Measurements from ENCODE around the gene CAMTA1. TPM values are rescaled to one million over a fixed set of nuclear protein-coding genes. Genes with fewer than 3 reads are reported as not detected.

Gene CAMTA1
- total RNA-seq, 1 donor from 2014 or later: 109 TPM

DNA sequence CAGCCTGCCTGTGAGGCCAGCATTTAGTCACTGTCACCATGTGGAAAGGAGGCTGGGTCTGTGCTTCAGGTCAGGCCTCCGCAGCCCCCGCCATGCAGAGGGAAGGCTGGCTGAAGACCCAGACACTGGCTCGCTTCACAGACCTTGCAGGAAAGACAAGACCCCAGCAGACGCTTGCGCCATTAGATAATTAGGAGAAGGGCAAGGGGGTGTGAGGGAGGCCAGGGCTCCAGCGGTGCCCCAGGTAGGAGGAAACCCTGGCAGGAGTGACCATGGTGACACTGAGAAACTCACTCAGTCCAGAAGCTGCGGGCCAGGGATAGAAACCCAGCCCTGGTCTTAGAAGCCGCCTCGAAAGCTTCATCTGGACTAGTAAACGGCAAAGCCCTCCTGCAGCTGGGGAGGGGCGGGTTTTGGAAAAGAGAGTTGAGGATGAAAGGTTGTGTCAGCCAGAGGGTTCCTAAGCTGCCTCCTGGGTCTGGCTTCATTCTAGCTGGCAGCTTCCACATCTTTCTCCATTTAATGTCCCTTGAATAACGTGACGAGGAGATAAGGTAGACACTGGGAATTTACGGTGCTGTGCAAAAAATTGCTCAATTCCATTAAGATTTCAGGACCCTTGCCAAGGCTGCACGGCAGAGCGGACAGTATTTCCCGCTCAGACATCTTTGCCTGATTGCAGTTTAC is 691.8 kb downstream of the CAMTA1 start:
- Mint-ChIP-seq H3K36me3 (ENCODE audit: low read depth) (no peaks in the 10 kb centered on the region), H3K4me1 (peaks cover 7% of the 10 kb centered on the region), H3K4me3 (no peak overlapping the region), H3K27ac (ENCODE audit: unreplicated experiment) (no peak overlapping the region), H3K27me3 (ENCODE audit: low read depth) (no peaks in the 10 kb centered on the region), H3K9me3 (no peaks in the 10 kb centered on the region)
- DNase-seq (ENCODE audit: low read depth, low spot score): no peak
- TF ChIP-seq, protein P1, sequence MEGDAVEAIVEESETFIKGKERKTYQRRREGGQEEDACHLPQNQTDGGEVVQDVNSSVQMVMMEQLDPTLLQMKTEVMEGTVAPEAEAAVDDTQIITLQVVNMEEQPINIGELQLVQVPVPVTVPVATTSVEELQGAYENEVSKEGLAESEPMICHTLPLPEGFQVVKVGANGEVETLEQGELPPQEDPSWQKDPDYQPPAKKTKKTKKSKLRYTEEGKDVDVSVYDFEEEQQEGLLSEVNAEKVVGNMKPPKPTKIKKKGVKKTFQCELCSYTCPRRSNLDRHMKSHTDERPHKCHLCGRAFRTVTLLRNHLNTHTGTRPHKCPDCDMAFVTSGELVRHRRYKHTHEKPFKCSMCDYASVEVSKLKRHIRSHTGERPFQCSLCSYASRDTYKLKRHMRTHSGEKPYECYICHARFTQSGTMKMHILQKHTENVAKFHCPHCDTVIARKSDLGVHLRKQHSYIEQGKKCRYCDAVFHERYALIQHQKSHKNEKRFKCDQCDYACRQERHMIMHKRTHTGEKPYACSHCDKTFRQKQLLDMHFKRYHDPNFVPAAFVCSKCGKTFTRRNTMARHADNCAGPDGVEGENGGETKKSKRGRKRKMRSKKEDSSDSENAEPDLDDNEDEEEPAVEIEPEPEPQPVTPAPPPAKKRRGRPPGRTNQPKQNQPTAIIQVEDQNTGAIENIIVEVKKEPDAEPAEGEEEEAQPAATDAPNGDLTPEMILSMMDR (conservative IDR thresholded peaks at IDR 0.05): no peak

DNA sequence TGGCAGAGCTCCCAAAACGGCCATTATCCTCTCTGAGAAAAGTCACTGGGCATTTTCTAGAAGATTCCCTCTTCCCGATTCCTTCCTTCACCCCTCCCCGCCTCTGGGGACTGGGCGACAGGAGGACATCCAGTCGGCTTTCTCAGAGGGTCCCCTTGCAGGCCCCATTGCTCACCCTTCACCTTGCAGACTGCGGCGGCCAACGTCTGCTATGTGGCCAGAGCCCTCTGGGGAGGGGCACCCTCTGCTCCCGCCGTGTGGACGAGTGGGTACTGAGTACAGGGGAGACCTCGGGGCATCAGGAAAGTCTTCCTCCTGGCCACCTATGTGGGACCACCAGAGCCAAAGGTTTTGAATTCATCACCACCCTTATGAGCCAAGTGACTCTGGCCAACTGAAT is 692.3 kb downstream of the CAMTA1 start:
- H3K27ac Mint-ChIP-seq (ENCODE audit: unreplicated experiment): no peak overlapping the region
- TF ChIP-seq, protein P1 (conservative IDR thresholded peaks at IDR 0.05): no peak
- no peaks in the 10 kb centered on the region for H3K36me3 Mint-ChIP-seq (ENCODE audit: low read depth)
- DNase-seq (ENCODE audit: low read depth, low spot score): no peak
- no peaks in the 10 kb centered on the region for H3K27me3 Mint-ChIP-seq (ENCODE audit: low read depth)
- H3K4me1 Mint-ChIP-seq: peaks cover 7% of the 10 kb centered on the region
- H3K9me3 Mint-ChIP-seq: no peaks in the 10 kb centered on the region
- no peak overlapping the region for H3K4me3 Mint-ChIP-seq

DNA sequence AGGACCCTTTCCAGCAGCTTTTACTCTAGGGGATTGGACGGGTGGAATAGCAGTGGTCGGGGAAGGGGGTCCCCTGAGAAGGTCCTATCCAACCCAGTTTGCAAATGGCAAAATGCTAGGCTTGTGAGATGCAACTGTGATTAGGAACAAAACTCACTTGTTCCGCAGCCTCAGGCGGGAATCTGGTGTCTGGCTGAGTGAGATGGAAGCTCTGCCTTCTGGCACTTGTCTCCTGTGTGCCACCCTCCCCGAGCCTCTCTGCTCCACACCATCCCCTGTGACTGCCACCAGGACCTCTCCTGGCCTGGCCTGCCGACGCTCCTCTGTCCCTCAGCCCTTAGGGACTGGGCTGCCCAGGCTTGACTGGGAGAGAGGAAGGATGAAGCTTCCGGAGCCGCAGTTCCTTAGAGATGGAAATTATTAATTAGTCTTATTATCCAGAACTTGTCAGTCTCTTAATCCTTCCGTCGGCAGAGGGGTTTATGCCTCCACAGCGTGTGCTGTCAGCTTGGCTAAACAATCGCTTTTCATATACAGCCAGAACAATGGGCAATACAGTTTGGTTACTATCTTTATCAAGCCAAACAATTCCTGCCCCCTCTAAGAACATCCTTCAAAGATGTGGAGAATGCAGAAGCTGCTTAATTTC is 693.0 kb downstream of the CAMTA1 start:
- Mint-ChIP-seq H3K4me3 (no peak overlapping the region), H3K27ac (ENCODE audit: unreplicated experiment) (no peak overlapping the region), H3K36me3 (ENCODE audit: low read depth) (no peaks in the 10 kb centered on the region), H3K9me3 (no peaks in the 10 kb centered on the region), H3K27me3 (ENCODE audit: low read depth) (no peaks in the 10 kb centered on the region), H3K4me1 (peaks cover 13% of the 10 kb centered on the region)
- TF ChIP-seq, protein P1 (conservative IDR thresholded peaks at IDR 0.05): no peak
- no peak for DNase-seq (ENCODE audit: low read depth, low spot score)

DNA sequence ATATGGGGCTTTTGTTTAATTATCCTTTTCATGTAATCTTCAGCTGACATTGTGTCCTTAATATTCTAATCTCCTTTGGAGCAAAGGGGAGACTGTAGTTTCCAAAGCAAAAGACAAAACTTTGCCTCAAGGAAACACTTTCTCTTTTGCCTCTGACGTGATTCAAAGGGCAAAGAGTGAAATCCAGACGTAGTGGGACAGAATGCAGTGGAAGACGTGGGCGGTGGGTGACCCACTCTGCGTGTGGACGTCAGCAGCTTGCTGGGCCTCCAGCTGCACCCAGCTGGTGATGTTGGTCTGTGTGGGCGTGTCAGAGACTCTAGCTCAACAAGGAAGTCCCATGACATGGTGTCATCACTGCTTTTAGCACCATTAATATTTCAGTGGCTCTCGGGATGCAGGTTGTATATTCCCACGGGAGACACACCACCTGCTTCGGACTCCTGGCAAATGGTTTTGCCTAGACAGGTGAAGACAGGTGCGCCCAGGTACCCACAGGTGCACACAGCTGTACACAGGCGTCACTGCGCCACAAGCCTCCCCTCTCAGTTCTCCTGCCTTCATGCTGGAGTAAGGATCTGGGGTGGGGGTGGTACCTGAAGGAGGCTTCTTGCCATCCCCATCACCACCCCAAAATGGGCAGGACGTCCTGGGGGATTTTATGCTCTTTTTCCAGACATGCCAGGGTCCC is 693.7 kb downstream of the CAMTA1 start:
- no peak overlapping the region for H3K4me3 Mint-ChIP-seq
- TF ChIP-seq, protein P1 (conservative IDR thresholded peaks at IDR 0.05): no peak
- no peak overlapping the region for H3K27ac Mint-ChIP-seq (ENCODE audit: unreplicated experiment)
- no peaks in the 10 kb centered on the region for H3K36me3 Mint-ChIP-seq (ENCODE audit: low read depth)
- no peaks in the 10 kb centered on the region for H3K27me3 Mint-ChIP-seq (ENCODE audit: low read depth)
- DNase-seq (ENCODE audit: low read depth, low spot score): no peak
- no peaks in the 10 kb centered on the region for H3K9me3 Mint-ChIP-seq
- peaks cover 14% of the 10 kb centered on the region for H3K4me1 Mint-ChIP-seq

DNA sequence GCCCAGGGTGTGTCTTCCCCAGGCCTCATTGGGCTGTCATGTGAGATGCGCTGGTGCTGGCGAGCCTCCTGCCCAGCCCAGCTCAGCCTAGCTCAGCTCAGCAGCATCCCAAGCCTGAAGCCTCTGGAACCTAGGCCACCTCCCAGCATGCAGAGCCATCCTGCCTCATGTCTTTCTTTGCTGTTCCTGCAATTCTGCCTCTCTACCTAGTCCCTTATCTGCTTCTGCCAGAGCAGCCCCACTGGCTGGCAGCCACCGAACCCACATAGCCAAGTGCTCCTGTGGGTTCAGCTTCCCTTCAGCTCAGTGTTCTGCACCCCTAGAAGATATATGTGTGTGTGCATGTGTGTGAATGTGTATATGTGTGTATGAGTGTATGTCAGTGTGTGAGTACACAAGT is 694.3 kb downstream of the CAMTA1 start:
- no peaks in the 10 kb centered on the region for H3K27me3 Mint-ChIP-seq (ENCODE audit: low read depth)
- H3K9me3 Mint-ChIP-seq: no peaks in the 10 kb centered on the region

More for the DNA sequence above, 694.3 kb downstream of the CAMTA1 start:
- DNase-seq (ENCODE audit: low read depth, low spot score): no peak
- Mint-ChIP-seq H3K4me1 (peaks cover 14% of the 10 kb centered on the region), H3K36me3 (ENCODE audit: low read depth) (no peaks in the 10 kb centered on the region), H3K4me3 (no peak overlapping the region), H3K27ac (ENCODE audit: unreplicated experiment) (no peak overlapping the region)
- TF ChIP-seq, protein P1 (conservative IDR thresholded peaks at IDR 0.05): no peak

Measured in neural crest cell (in vitro differentiated cells).